ENCODE results near the gene LAMP5.

Gene LAMP5

GRCh38 chr20:9501473-9501872 is 12.9 kb upstream of the LAMP5 start:
- DNase-seq: no peak

- DNase-seq: no peak
Observed at GRCh38 chr20:9503526-9504245, 10.7 kb upstream of the LAMP5 start.

- DNase-seq: no peak
Observed at GRCh38 chr20:9506280-9506821, 8.0 kb upstream of the LAMP5 start.

GRCh38 chr20:9506964-9507369 is 7.4 kb upstream of the LAMP5 start:
- DNase-seq: no peak

- DNase-seq: no peak
Observed at GRCh38 chr20:9507544-9508239, 6.7 kb upstream of the LAMP5 start.

DNA sequence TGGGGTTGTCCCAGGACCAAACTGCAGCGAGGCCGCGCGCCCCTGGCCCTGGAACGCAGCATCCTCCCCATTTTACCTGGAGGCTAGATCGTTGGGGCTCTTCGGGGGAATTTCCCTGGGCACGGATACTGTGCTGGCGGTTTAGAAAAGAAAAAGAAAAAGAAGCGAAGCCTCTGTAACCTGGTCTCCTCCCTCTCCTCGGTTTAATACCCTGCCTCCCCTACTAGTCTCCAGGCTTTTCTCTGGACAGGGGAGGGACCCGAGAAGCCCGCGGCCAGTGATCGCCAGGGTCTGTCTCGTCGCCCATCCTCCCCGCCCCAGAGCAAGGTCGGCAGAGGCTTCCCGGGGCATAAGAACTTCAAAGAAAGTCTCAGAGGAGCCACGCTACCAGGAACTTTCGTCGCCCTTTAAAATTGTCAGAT is 6.1 kb upstream of the LAMP5 start:
- no peak for DNase-seq

DNA sequence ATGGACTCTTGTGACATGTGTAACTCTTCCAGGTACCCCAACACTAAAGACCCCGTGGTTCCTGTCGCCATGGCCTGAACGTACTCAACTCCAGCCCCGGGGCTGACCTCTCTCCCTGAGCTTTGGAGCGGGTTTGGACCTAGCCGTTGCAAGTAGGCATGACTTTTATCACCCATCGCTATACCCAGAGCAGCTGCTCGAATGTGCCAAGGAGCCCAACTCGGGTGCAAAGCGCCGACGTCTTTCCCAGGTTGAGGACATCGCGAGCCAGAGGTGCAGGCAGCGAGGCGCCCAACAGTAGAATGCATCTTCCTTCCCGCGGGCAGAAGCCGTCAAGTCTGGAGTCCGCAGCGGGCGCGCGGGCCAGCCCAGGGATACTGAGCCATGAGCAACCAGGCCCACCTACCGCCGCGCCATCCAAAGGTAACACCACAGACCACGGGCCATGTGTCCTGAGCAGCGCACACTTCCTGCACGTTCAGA is 5.7 kb upstream of the LAMP5 start:
- DNase-seq: no peak

DNA sequence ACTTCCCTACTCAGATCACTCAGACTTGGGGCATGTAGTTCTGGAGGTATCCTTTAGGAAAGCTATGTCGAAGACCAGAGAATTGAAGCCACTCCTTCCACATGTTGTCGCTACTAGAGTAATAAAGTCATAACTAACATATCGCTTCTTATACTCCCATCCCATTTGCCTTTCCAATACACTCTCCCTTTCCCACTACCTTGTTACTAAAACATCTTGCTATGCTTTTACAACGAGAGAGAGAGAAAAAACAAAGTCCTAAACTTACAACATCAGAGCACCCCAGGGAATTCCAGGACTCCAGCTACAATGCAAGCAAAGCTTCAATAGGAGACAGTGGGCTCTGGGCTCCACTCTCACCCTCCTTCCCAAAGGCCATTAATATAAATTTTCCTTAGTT is 5.1 kb upstream of the LAMP5 start:
- no peak for DNase-seq

- DNase-seq: no peak
Observed at GRCh38 chr20:9510911-9511310, 3.5 kb upstream of the LAMP5 start.

DNA sequence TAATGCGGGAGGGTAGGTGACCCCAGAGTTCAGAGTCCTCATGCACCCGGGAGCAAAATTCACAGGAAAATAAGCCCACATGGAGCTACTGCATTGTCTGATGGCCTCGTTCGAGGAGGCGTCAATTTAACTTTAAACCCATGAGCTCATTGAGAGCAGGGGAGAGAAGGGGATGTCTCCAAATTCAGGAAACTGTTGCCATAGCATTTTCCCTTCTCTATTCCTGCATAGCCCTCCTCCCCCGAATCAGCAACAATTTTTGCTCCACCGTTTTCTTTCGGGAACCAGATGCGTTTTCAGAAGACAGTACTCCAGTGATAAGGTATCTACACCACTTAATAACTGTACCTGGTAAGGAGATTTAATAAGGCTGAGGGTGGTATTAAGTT is 324 bp upstream of the LAMP5 start:
- no peak for DNase-seq

DNA sequence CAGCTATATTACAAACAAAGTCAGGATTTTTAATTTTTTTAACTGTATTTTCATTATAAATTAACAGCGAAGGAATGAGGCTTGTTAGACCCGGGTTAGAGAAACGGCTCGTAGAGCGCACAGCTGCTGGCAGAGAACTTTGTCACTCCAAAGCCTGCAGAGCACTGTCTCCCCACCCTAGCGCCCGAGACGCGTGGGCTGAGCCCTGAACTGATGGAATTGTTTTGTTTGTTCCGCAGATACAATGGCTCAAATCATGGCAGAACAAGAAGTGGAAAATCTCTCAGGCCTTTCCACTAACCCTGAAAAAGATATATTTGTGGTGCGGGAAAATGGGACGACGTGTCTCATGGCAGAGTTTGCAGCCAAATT is 810 bp downstream of the LAMP5 start:
- no peak for DNase-seq

DNA sequence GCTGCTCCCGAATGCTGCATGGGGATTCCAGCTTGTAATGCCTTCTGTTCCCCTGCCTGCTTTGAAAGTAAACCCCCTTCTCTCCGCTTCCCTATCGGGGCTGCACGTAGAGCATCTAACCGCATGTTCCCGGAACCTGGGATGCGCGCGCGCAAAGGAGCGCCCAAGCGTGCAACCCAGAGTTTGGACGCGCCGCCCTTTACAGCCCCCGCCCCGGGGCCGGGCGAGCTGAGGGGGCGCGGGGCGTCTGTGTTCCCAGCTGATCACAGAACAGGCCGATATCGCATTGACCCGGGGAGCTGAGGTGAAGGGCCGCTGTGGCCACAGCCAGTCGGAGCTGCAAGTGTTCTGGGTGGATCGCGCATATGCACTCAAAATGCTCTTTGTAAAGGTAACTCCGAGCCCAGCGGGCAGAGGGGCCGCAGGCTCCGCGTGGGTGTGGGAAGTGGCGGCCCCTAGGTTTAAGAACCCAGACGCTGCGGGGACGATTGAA is 1.4 kb downstream of the LAMP5 start:
- DNase-seq: no peak

DNA sequence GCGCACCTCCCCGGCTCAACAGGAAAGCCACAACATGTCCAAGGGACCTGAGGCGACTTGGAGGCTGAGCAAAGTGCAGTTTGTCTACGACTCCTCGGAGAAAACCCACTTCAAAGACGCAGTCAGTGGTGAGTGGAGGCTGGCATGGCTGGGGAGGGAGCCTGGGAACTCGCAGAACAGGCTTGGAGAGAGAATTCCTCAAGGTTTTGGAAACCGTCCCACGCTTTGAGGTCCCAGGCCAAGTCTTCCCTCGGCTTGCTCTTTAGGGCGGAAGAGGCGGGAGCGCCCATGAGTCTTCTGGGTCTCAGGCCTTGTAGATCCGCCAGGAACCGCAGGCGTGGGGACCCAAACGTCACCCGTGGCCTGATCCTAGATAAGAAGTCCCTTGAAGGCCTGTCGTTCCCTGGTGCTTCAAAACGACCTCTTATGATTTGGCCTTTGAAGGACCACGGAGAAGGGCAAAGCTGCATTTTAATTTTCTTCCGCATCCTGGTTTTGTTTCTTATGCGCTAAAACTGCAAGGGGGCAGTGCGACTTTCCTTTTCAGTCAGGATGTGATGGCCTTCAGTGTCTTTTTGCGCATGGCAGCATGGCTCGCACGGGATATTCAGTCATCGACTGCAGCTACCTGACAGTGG is 2.0 kb downstream of the LAMP5 start:
- DNase-seq: no peak

DNA sequence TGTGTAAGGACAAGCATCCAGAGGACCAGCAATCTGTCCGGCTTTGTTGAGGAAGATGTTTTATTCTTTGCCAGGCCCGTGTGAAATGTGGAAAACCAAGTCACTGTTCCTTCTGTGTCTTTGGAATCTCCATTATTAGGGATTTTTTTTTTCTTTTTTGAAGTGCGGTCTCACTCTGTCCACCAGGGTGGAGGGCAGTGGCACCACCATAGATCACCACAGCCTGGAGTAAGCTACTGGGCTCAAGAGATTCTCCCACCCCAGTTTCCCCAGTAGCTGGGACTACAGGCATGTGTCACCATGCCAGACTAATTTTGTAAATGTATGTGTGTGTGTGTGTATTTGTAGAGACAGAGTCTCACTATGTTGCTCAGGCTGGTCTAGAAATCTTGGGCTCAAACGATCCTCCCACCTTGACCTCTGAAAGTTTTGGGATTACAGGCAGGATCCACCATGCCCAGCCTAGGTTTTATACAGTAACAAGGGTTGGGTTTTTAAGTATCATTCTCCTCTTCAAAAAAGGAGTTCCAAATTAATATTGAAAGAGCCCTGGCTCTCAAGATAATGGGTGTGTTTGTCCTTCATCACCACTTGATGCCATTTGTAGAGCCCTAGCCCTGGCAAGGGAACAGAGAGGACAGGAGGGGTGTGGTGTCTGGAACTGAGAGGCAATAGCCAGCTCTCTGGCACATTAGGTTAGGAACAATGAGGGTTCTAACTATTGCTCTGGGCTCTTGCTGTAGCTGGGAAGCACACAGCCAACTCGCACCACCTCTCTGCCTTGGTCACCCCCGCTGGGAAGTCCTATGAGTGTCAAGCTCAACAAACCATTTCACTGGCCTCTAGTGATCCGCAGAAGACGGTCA is 3.1 kb downstream of the LAMP5 start:
- no peak for DNase-seq

- no peak for DNase-seq
Observed at GRCh38 chr20:9518576-9519175, 4.3 kb downstream of the LAMP5 start.

DNA sequence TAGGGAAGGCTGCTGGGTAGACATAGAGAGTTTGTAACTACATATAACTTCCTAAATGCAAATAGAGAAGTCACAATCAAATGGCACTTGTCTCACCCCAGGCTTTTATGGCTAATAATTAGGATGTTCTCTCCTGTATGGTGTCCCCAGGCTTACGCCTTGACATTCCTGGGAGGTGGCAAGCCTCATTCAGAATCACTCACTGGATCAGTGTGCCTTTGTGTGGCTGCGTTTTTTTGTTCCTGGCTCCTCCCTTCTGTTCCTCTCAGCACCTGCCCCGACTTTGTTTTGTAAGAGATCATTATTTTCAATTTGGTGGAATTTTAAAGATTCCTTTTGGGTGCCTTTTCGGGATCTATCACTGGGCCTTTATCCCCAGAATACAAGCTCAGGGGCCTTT is 5.7 kb downstream of the LAMP5 start:
- DNase-seq: no peak

GRCh38 chr20:9523636-9524035 is 9.2 kb downstream of the LAMP5 start:
- no peak for DNase-seq

GRCh38 chr20:9531581-9531980 is 17.2 kb downstream of the LAMP5 start:
- no peak for DNase-seq

GRCh38 chr20:9532069-9532838 is 17.9 kb downstream of the LAMP5 start:
- DNase-seq: no peak

GRCh38 chr20:9534025-9534424 is 19.6 kb downstream of the LAMP5 start:
- no peak for DNase-seq

DNA sequence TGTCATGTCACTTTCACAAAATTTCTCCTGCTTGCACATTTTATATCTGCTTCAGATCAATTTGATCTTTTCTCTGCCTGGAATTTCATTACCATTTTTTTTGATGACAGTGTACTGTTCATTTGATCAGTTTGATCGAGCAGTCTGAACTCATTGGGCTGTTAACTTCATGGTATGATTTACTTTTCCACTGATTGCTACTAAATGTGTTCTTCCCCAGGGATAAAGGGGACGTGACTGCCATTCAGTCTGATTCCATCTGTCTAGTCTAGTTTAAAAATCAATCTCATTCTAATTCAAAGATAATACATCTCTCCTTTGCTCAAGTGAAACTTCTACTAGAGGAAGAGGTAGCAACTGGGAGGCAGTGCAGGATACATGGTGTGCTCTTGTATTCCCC is 21.1 kb downstream of the LAMP5 start:
- no peak for DNase-seq
